Non-pigmented ciliary epithelial cell (primary cell): ENCODE data around the gene SMARCC1.

Experiments
- DNase-seq: peaks from one replicate; pipeline ENCODE4 v3.0.0-alpha.2; 2010; ENCODE audit warnings: low read depth

The SMARCC1 gene

DNA sequence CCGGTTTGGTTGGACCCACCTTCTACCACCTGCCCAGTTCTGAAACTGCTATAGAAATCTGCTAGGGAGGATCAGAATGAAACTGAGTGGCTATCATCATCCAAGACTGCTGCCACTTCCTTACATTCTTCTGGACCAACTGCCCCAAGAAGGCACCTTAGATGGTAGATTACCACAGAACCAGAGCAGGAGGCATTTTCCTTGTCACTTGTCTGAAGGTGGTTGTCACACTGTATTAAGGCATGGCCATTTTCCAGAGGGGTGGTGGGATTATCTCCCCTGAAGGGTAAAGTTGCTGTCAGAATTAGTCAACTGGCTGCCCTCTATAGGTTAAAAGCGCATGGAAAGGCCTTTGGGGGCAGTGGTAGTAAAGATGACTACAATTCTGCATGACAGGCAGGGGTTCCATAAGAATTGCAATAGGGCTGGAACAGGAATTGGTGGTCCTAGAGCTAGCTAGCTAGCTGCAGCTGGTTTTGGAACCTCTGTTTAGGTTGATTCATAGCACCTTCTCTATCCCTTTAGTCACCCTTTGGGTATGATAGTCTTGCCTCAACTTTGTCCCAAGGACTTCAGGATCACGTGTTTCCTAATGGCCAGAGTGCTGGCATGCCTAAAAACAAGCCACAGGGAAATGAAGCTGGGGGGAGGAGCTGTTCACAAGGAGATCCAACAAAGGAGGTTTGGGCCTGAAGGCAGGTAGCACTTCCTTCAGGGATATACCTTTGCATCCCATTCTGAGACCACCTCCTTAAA is 198.2 kb downstream of the SMARCC1 start:
- DNase-seq = no peak

DNA sequence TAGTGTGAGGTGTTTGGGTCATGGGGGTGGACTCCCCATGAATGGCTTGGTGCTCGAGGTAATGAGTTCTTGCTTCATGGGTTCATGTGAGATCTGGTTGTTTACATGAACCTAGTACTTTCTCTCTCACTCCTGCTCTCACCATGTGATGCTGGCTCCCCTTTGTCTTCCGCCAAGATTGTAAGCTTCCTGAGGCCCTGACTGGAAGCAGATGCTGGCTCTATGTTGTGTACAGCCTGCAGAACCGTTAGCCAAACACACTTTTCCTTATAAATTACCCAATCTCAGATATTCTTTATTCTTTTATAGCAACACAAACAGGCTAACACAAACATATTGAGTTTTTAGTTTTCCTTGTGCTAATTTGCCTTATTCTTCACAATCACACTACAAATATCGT is 199.9 kb downstream of the SMARCC1 start:
- DNase-seq = no peak

DNA sequence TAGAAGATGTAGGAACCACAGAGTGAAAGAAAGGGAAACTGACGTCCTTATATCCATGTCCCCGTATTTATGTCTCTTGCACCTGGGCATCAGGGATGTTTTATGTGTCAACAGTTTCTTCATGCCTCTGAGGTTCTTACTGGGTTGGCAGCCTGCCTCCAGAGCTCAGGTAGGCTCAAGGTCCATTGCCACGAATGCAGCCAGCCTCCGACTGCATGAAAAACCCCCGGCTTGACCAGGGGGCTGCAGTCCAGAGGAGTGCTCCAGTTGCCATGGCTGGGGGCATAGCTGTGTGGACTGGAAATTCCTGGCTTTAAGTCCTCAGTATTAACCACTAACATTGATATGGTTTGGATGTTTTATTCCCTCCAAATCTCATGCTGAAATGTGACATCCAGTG is 200.3 kb downstream of the SMARCC1 start:
- no peak for DNase-seq

DNA sequence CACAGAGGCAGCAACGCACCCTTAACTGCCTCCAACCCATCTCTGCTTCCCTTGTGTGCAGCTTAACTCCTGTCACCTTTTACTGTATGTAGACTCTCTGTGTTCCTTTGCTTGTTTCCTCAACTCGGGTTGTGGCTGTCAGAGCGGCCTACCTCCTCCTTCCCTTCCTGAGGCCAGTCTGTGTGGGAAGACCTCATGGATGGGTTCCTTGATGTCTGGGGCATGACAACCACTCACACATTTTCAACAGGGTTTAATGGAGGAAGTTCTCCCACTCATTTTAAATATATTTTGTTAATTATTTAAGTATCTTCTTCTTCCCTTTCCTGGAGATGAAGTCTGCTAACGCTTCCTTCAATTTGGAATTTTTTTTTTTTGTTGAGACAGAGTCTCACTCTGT is 201.2 kb downstream of the SMARCC1 start:
- no peak for DNase-seq

DNA sequence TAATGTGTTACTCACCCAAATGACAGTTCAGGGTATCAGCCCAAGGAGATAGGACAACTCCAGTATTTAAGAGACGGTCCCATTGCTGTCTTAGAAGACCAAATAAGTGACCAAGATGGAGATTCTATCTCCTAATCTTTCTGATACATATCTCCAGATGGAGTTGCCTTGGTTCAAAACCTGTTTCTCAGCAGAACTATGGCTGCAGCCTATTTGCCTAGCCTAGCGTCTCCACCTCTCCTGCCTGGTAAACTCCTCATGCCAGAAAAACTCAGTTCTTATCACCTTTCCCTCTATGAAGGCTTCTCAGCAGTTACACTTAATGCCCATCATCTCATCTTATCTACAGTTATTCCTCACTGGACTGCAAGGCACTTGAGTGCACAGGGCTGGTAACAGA is 201.8 kb downstream of the SMARCC1 start:
- DNase-seq = no peak

- no peak for DNase-seq
Measured at GRCh38 chr3:47578691-47579632, 202.7 kb downstream of the SMARCC1 start, which contains the start of gene CSPG5. Gene CSPG5 (minus strand): TSS chr3:47578865. CDS start chr3:47578693, 172 bp downstream.

- DNase-seq = no peak
Measured at GRCh38 chr3:47578119-47578632, 203.5 kb downstream of the SMARCC1 start.

GRCh38 chr3:47577583-47578118 is 204.0 kb downstream of the SMARCC1 start:
- no peak for DNase-seq

DNA sequence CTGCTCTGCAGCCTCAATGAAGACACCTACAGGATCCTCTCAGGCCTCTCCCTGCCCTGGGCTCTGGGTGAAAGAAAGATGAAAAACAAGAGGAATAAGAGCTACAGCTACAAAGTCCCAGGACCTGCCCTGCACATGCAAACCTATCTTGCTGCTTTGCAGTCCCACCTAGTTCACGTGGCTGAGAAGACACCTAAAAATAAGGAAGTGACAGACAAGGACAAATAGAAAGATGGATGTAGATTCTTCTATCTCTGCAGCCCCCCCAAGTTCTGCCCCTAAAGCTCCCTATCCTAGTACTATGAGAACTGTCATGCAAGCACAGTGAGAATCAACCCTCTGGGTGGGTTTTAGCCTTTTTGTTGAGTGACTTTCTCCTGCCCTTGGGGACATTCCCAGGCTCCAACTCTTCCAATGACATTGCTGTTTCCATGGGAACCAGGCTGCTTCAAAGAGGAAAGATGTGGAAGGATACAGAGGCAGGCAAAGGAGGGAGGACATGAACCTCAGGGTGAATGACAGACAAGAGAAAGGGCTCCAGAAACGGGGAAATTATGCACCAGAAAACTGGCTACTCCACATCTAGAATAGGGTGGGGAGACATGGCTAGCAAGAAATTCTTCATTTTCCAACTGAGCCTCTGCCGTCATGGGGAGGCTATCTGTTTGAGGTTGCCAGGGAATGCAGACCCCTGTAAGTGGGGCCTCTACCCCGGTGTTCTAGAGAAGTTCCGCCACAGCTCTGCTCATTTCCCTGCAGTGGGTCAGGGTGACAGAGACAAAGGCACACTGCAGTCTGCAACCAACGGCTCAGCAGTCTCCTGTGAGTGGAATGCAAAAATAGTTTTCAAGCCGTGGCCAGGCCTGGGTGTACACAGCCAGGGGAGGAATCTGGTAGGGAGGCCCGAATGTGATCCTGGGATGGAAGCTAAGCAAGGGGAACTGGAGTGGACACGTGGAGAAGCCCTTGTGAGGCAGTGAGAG is 208.2 kb downstream of the SMARCC1 start:
- DNase-seq = no peak

GRCh38 chr3:47571391-47572175 is 210.1 kb downstream of the SMARCC1 start:
- DNase-seq = no peak

GRCh38 chr3:47568901-47569300 is 212.8 kb downstream of the SMARCC1 start:
- no peak for DNase-seq

- DNase-seq = no peak
Measured at GRCh38 chr3:47567149-47567548, 214.5 kb downstream of the SMARCC1 start.

GRCh38 chr3:47566667-47567066 is 215.0 kb downstream of the SMARCC1 start:
- DNase-seq = no peak

GRCh38 chr3:47565734-47566550 is 215.8 kb downstream of the SMARCC1 start:
- no peak for DNase-seq

- no peak for DNase-seq
Measured at GRCh38 chr3:47556351-47556750, 225.3 kb downstream of the SMARCC1 start.

- DNase-seq = no peak
Measured at GRCh38 chr3:47554335-47554734, 227.4 kb downstream of the SMARCC1 start.

GRCh38 chr3:47553407-47553806 is 228.3 kb downstream of the SMARCC1 start:
- DNase-seq = no peak

DNA sequence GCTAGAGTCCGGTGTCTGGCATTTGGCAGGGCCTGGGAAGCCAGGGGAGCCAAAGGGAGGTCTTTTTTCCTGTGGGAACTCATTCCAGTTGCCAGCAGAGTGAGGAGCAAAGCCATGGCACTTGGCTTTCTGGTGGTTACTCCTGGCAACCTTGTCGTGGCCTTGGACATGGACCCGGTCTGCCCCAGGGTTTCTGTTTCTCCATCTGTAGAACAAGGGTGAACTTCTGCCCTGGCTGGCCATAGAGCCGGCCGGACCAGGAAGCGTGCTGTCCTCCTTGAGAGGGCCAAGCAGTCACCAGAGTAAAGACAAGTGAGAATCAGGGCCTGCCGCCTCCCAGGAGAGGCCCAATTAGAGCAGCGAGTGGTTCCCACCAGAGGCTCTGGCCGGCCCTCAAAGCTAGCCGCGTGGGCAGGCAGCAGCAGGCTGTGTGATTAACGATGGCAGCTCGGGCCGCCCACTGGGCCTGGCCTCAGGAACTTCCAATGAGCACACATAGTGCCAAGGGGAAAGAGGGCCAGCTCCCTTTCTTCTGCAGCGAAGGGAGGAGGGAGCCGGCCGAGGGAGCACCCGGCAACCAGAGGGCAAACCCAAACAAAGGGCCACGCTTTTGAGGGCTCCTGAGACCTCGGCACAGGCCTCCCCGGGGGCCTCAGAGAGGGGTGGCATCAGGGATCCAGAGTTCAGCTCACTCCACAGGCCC is 239.1 kb downstream of the SMARCC1 start:
- no peak for DNase-seq

GRCh38 chr3:47541583-47542108 is 240.0 kb downstream of the SMARCC1 start:
- DNase-seq = no peak
